K562 (cell line): ENCODE data around the gene VPS33B. TPM values are rescaled to one million over a fixed set of nuclear protein-coding genes. Genes with fewer than 3 reads are reported as not detected.

Experiments
- CREB3 ChIP-seq: fragments of 450-650 bp; conservative IDR thresholded peaks from 2 replicates; pipeline ENCODE4 v1.6.1; 2016; ENCODE audit warnings: missing genetic modification characterization, low read depth, mild to moderate bottlenecking, missing compliant biosample characterization, moderate library complexity
- EP300 ChIP-seq: IDR thresholded peaks from 2 replicates; pipeline ENCODE4 v1.6.1; 2012; ENCODE audit warnings: low read length, improper control_type of control experiment
- FOXP4 ChIP-seq: sonication (generic); formaldehyde crosslinking; IDR thresholded peaks from 2 replicates; pipeline ENCODE4 v1.8.0; 2022; ENCODE audit warnings: mild to moderate bottlenecking, missing genetic modification reagents, borderline replicate concordance
- MYNN ChIP-seq, 2 experiments: sonication (generic); formaldehyde crosslinking in 1 of 2; IDR thresholded peaks; 2 replicates each; pipeline versions ENCODE4 v1.5.0 to v1.6.1; 2016 to 2020; ENCODE audit warnings: antibody characterized with exemption in 1 of 2, missing genetic modification reagents in 1 of 2
- NFIX ChIP-seq: fragments of 250-450 bp; sonication (Bioruptor Pico); IDR thresholded peaks from 2 replicates; pipeline ENCODE4 v1.4.0; 2020; ENCODE audit warnings: low read depth, mild to moderate bottlenecking, moderate library complexity
- NFRKB ChIP-seq: fragments of 450-650 bp; IDR thresholded peaks from 2 replicates; pipeline ENCODE4 v1.6.1; 2016; ENCODE audit warnings: low read depth
- RFX7 ChIP-seq: fragments of 250-450 bp; sonication (Bioruptor Pico); IDR thresholded peaks from 2 replicates; pipeline ENCODE4 v1.5.1; 2021; ENCODE audit warnings: mild to moderate bottlenecking
- TCFL5 ChIP-seq: fragments of 250-450 bp; sonication (Bioruptor Pico); conservative IDR thresholded peaks from 2 replicates; pipeline ENCODE4 v1.6.1; 2021; ENCODE audit warnings: mild to moderate bottlenecking, moderate library complexity, matching md5 sums
- TFE3 ChIP-seq: fragments of 450-650 bp; formaldehyde crosslinking; IDR thresholded peaks from 2 replicates; pipeline ENCODE4 v1.4.0; 2020; ENCODE audit warnings: mild to moderate bottlenecking, mixed read lengths
- UBTF ChIP-seq, 2 experiments: IDR thresholded peaks; 2 replicates each; pipeline ENCODE4 v1.6.1; 2012; ENCODE audit warnings: improper control_type of control experiment in 2 of 2, low read depth in 2 of 2, low read length in 2 of 2, borderline replicate concordance in 1 of 2
- ZBTB11 ChIP-seq, 3 experiments: fragments of 200-800 bp in 1 of 3; fragments of 250-450 bp in 1 of 3; fragments of 450-650 bp in 1 of 3; sonication (Bioruptor Pico) in 1 of 3; sonication (Bioruptor generic) in 1 of 3; formaldehyde crosslinking in 1 of 3; IDR thresholded peaks; 2 replicates each; pipeline versions ENCODE4 v1.6.1 to v1.8.0; 2016 to 2022; ENCODE audit warnings: mild to moderate bottlenecking in 2 of 3, missing genetic modification characterization in 2 of 3, missing compliant biosample characterization in 1 of 3, moderate library complexity in 1 of 3
- ZFPM2 ChIP-seq: fragments of 250-450 bp; sonication (Bioruptor Pico); IDR thresholded peaks from 2 replicates; pipeline ENCODE4 v1.5.1; 2022; ENCODE audit warnings: mild to moderate bottlenecking
- ZNF217 ChIP-seq: sonication (generic); formaldehyde crosslinking; IDR thresholded peaks from 2 replicates; pipeline ENCODE4 v1.8.0; 2022; ENCODE audit warnings: mild to moderate bottlenecking, missing genetic modification reagents
- ZNF436 ChIP-seq: fragments of 250-450, 450-650 bp; sonication (Bioruptor Pico); formaldehyde crosslinking; IDR thresholded peaks from 2 replicates; pipeline ENCODE4 v1.7.0; 2020; ENCODE audit warnings: mild to moderate bottlenecking
- polyA plus RNA-seq, 8 experiments: library from polyadenylated mRNA; depleted of rRNA in 4 of 8; stranded (reverse) in 5 of 8; unstranded in 3 of 8; fragments of >200 nt; fragmentation: Nextera tagmentation in 2 of 8; fragmentation: Illumina TruSeq in 1 of 8; extraction: Ambion mirVana in 2 of 8; extraction: Trizol in 1 of 8; gene quantifications; 2 replicates each; pipeline versions ENCODE4 v1.2.1 to v1.2.3, GENCODE V29; 2011 to 2014; ENCODE audit warnings: inconsistent platforms in 1 of 8, missing spikeins in 1 of 8
- total RNA-seq, 7 experiments: library from RNA; depleted of rRNA in 6 of 7; stranded (reverse); fragments of >200 nt in 6 of 7; fragmentation: Illumina TruSeq in 2 of 7; extraction: Trizol in 2 of 7; gene quantifications; 2 replicates each; pipeline versions ENCODE4 v1.2.1 to v1.2.3, GENCODE V29; 2011 to 2021; ENCODE audit warnings: low replicate concordance in 1 of 7

Gene VPS33B
- total and polyA plus RNA-seq, 9 of the 15 experiments (the other 6 are each of a cell fraction or from before 2014, with no cell fraction given) = 9.4 to 25.5 (median 14.8) TPM

- TF ChIP-seq CREB3 (tag) = 0 out of 2 replicates have a peak, but pooled peaks have one; percentile 21
- peak; percentile 43; the same call in 1 of the 2 replicates for TF ChIP-seq NFIX (CRISPR knock-in tag)
- TF ChIP-seq RFX7 (CRISPR knock-in tag) = no peak
- TF ChIP-seq TFE3 = no peak
- peak in 1 of 3 experiments; percentile 46; a peak in 1 of 6 replicates for TF ChIP-seq ZBTB11 (CRISPR knock-in tag; IDR thresholded peaks at IDR 0.05)
- no peak for TF ChIP-seq EP300
- TF ChIP-seq MYNN (IDR thresholded peaks at IDR 0.05) = no peak
- TF ChIP-seq MYNN (CRISPR knock-in tag; IDR thresholded peaks at IDR 0.05) = no peak
- peak; percentile 67; the same call in 1 of the 2 replicates for TF ChIP-seq NFRKB
- no peak for TF ChIP-seq ZNF217
- 0 out of 2 replicates have a peak, but pooled peaks have one; percentile 43 for TF ChIP-seq FOXP4 (CRISPR knock-in tag)
- no peak for TF ChIP-seq TCFL5
- TF ChIP-seq UBTF (IDR thresholded peaks at IDR 0.05; ENCODE audit: borderline replicate concordance in 1 of 2, low read depth in 2 of 2, low read length in 2 of 2) = peak in 1 of 2 experiments; percentile 92; a peak in 2 of 4 replicates
- no peak; the same call in 1 of the 2 replicates for TF ChIP-seq ZNF436 (CRISPR knock-in tag)
- no peak for TF ChIP-seq ZFPM2
Observed at GRCh38 chr15:90994417-90995311, 27.7 kb downstream of the VPS33B start, which contains the start of gene PRC1 (continued).
